Fibroblast of lung (primary cell): ENCODE results near the gene FTO.

ENCODE experiments used
- CTCF ChIP-seq, 2 donors: IDR thresholded peaks in 1 of 2; conservative IDR thresholded peaks in 1 of 2; 1 replicate in 1 of 2; 2 replicates in 1 of 2; pipeline ENCODE4 v1.5.1; 2011 to 2012; ENCODE audit warnings: low read length in 2 of 2, control low read depth in 1 of 2, inconsistent platforms in 1 of 2, low read depth in 1 of 2, mild to moderate bottlenecking in 1 of 2
- EZH2 ChIP-seq: IDR thresholded peaks from 2 replicates; pipeline ENCODE4 v1.5.1; 2012; ENCODE audit warnings: low read length, control low read depth, mild to moderate bottlenecking; ENCODE audit errors: missing control alignments

DNA sequence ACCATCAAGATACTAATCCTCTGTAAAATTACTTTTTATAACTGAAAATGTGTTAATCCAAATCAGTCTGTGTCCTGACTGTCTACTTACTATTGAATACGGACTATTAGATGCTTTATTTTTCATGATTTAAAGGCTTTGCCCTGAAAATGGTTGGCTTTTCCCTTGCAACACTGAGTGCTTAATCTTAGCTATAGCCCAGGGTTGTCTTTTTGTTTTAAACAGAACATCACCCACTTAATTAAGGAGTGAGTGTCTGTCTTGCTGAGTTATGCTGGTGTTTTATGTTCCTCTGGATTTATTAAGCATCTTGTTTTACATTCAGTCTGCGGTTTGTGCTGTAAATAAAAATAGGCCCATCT lies 11.0 kb downstream of the FTO start:
- no peak for TF ChIP-seq CTCF (conservative IDR thresholded peaks at IDR 0.05 in 1 of 2, IDR thresholded peaks at IDR 0.05 in 1 of 2; ENCODE audit: low read depth in 1 of 2, low read length in 2 of 2)
- no peak for TF ChIP-seq EZH2
